H9 (cell line): ENCODE results near the gene OR5AC2. TPM values are rescaled to one million over a fixed set of nuclear protein-coding genes. Genes with fewer than 3 reads are reported as not detected.

Experiments
- DNase-seq: peaks from one replicate; pipeline ENCODE4 v3.0.0-alpha.2; 2017
- H2AFZ ChIP-seq: one replicate; pipeline ENCODE4 v1.6.1; 2013; ENCODE audit warnings: mild to moderate bottlenecking, low read length, control low read depth, moderate library complexity
- H2AK5ac ChIP-seq: 2 replicates; pipeline ENCODE4 v1.6.1; 2013; ENCODE audit warnings: low read length, control low read depth, mixed read lengths; ENCODE audit not compliant: insufficient read length
- H2BK120ac ChIP-seq: one replicate; pipeline ENCODE4 v1.6.1; 2013; ENCODE audit warnings: low read depth, mild to moderate bottlenecking, low read length, control low read depth, inconsistent platforms; ENCODE audit not compliant: poor library complexity, severe bottlenecking
- H2BK12ac ChIP-seq: 2 replicates; pipeline ENCODE4 v1.6.1; 2013; ENCODE audit warnings: low read length, control low read depth, mixed read lengths, low read depth; ENCODE audit not compliant: insufficient read length
- H2BK15ac ChIP-seq: 2 replicates; pipeline ENCODE4 v1.6.1; 2013; ENCODE audit warnings: low read depth, low read length, control low read depth
- H2BK20ac ChIP-seq: one replicate; pipeline ENCODE4 v1.6.1; 2013; ENCODE audit warnings: low read depth, mild to moderate bottlenecking, low read length, control low read depth, inconsistent platforms; ENCODE audit not compliant: poor library complexity, severe bottlenecking
- H2BK5ac ChIP-seq: 2 replicates; pipeline ENCODE4 v1.6.1; 2013; ENCODE audit warnings: low read length, control low read depth, mixed read lengths; ENCODE audit not compliant: insufficient read length
- H3K14ac ChIP-seq: 2 replicates; pipeline ENCODE4 v1.6.1; 2013; ENCODE audit warnings: low read length, control low read depth; ENCODE audit not compliant: insufficient read depth
- H3K18ac ChIP-seq: 2 replicates; pipeline ENCODE4 v1.6.1; 2013; ENCODE audit warnings: low read depth, mild to moderate bottlenecking, mixed read lengths, low read length, control low read depth; ENCODE audit not compliant: insufficient read length
- H3K23ac ChIP-seq: 2 replicates; pipeline ENCODE4 v1.6.1; 2013; ENCODE audit warnings: low read length, control low read depth, mixed read lengths, low read depth; ENCODE audit not compliant: insufficient read length
- H3K23me2 ChIP-seq: 2 replicates; pipeline ENCODE4 v1.6.1; 2013; ENCODE audit warnings: low read depth, mild to moderate bottlenecking, mixed read lengths, low read length, control low read depth; ENCODE audit not compliant: insufficient read length, poor library complexity, severe bottlenecking
- H3K27ac ChIP-seq: 2 replicates; pipeline ENCODE4 v1.5.1; 2013; ENCODE audit warnings: low read length, control low read depth, mixed read lengths, low read depth; ENCODE audit not compliant: insufficient read length
- H3K27me3 ChIP-seq: 2 replicates; pipeline ENCODE4 v1.6.1; 2013; ENCODE audit warnings: low read length, control low read depth, inconsistent platforms; ENCODE audit not compliant: insufficient read depth
- H3K4ac ChIP-seq: 2 replicates; pipeline ENCODE4 v1.6.1; 2013; ENCODE audit warnings: low read depth, mild to moderate bottlenecking, control low read depth, inconsistent platforms, low read length, moderate library complexity
- H3K4me1 ChIP-seq: 2 replicates; pipeline ENCODE4 v1.6.1; 2013; ENCODE audit warnings: low read length, control low read depth, inconsistent platforms; ENCODE audit not compliant: insufficient read depth
- H3K4me2 ChIP-seq: 2 replicates; pipeline ENCODE4 v1.6.1; 2013; ENCODE audit warnings: low read length, control low read depth, mixed read lengths; ENCODE audit not compliant: insufficient read length, insufficient read depth
- H3K56ac ChIP-seq: 2 replicates; pipeline ENCODE4 v1.6.1; 2013; ENCODE audit warnings: low read depth, mild to moderate bottlenecking, mixed read lengths, low read length, control low read depth; ENCODE audit not compliant: insufficient read length
- H3K79me1 ChIP-seq: 2 replicates; pipeline ENCODE4 v1.6.1; 2013; ENCODE audit warnings: low read depth, mild to moderate bottlenecking, moderate library complexity, low read length, control low read depth, inconsistent platforms; ENCODE audit not compliant: insufficient read depth, poor library complexity, severe bottlenecking
- H3K79me2 ChIP-seq: 2 replicates; pipeline ENCODE4 v1.6.1; 2013; ENCODE audit warnings: low read length, control low read depth, inconsistent platforms; ENCODE audit not compliant: insufficient read depth
- H3K9ac ChIP-seq: 2 replicates; pipeline ENCODE4 v1.6.1; 2013; ENCODE audit warnings: low read length, control low read depth, mixed read lengths; ENCODE audit not compliant: insufficient read length; ENCODE audit errors: extremely low read depth
- H3K9me3 ChIP-seq: one replicate; pipeline ENCODE4 v1.6.1; 2013; ENCODE audit warnings: low read depth, low read length, inconsistent platforms; ENCODE audit not compliant: control insufficient read depth
- H3T11ph ChIP-seq: one replicate; pipeline ENCODE4 v1.6.1; 2013; ENCODE audit warnings: mild to moderate bottlenecking, low read length, control low read depth, inconsistent platforms
- H4K20me1 ChIP-seq: one replicate; pipeline ENCODE4 v1.6.1; 2013; ENCODE audit not compliant: control insufficient read depth, insufficient read length, insufficient read depth
- H4K5ac ChIP-seq: 2 replicates; pipeline ENCODE4 v1.6.1; 2013; ENCODE audit warnings: low read depth, mild to moderate bottlenecking, mixed read lengths, low read length, control low read depth; ENCODE audit not compliant: insufficient read length
- H4K8ac ChIP-seq: replicated peaks from 2 replicates; pipeline ENCODE4 v1.6.1; 2013; ENCODE audit warnings: low read length, control low read depth, mixed read lengths, low read depth; ENCODE audit not compliant: insufficient read length
- H4K91ac ChIP-seq: 2 replicates; pipeline ENCODE4 v1.6.1; 2013; ENCODE audit warnings: low read depth, mild to moderate bottlenecking, moderate library complexity, mixed read lengths, low read length, control low read depth; ENCODE audit not compliant: insufficient read length
- H3K27ac Mint-ChIP-seq, 3 experiments: 2 replicates in 2 of 3; 3 replicates in 1 of 3; pipeline ENCODE4 v1.8.0; 2020 to 2021; ENCODE audit warnings: mixed read lengths in 3 of 3, mild to moderate bottlenecking in 1 of 3, moderate library complexity in 1 of 3
- H3K27me3 Mint-ChIP-seq: 2 replicates; pipeline ENCODE4 v1.8.0; 2021; ENCODE audit warnings: low read depth, mild to moderate bottlenecking, moderate library complexity, mixed read lengths
- H3K36me3 Mint-ChIP-seq, 3 experiments: 2 replicates in 2 of 3; 3 replicates in 1 of 3; pipeline ENCODE4 v1.8.0; 2020 to 2021; ENCODE audit warnings: low read depth in 3 of 3, mixed read lengths in 3 of 3; ENCODE audit not compliant: insufficient read depth in 1 of 3
- H3K4me1 Mint-ChIP-seq, 2 experiments: 2 replicates each; pipeline ENCODE4 v1.8.0; 2020; ENCODE audit warnings: mixed read lengths in 2 of 2
- H3K4me3 Mint-ChIP-seq, 2 experiments: 2 replicates in 1 of 2; 3 replicates in 1 of 2; pipeline ENCODE4 v1.8.0; 2020 to 2021; ENCODE audit warnings: mild to moderate bottlenecking in 2 of 2, mixed read lengths in 2 of 2, moderate library complexity in 1 of 2
- H3K9me3 Mint-ChIP-seq, 2 experiments: 2 replicates in 1 of 2; 3 replicates in 1 of 2; pipeline ENCODE4 v1.8.0; 2020; ENCODE audit warnings: mild to moderate bottlenecking in 2 of 2, mixed read lengths in 2 of 2, moderate library complexity in 1 of 2
- CTCF ChIP-seq: fragments of 200-600 bp; sonication (generic); conservative IDR thresholded peaks from 3 replicates; pipeline ENCODE4 v1.8.0; 2021; ENCODE audit warnings: antibody characterized with exemption, mild to moderate bottlenecking
- WGBS: extraction: QIAGEN DNeasy Blood & Tissue Kit; methylation state at CpG from one replicate; pipeline ENCODE4 v1.1.7; 2013; ENCODE audit warnings: missing lambda C conversion rate, low lambda C conversion rate, mixed read lengths; ENCODE audit not compliant: insufficient read length; ENCODE audit errors: extremely low coverage; 5-methylcytosine and 5-hydroxymethylcytosine counted together
- total RNA-seq: library from RNA; stranded (reverse); gene quantifications from 2 replicates; pipeline ENCODE4 v1.2.1, GENCODE V29; 2021

Gene OR5AC2
- total RNA-seq, 1 experiment from 2014 or later, result not detected

- no peak overlapping the region for H2BK15ac ChIP-seq
- no peak overlapping the region for H3K27ac ChIP-seq
- Mint-ChIP-seq H3K36me3 (peaks cover 0 to 13% (median 0%) of the 10 kb centered on the region in 3 experiments; a peak in 2 of 7 replicates), H3K9me3 (peaks cover 5 to 9% of the 10 kb centered on the region in 2 experiments; a peak in 4 of 5 replicates), H3K4me1 (peaks cover 13 to 17% of the 10 kb centered on the region in 2 experiments), H3K27ac (peak overlapping the region in 2 of 3 experiments; percentile 93 to 94; a peak in 5 of 7 replicates), H3K27me3 (no peaks in the 10 kb centered on the region), H3K4me3 (peak overlapping the region; percentile 77 to 90)
- no peak overlapping the region for H2BK5ac ChIP-seq
- H3K9me3 ChIP-seq, result no peaks in the 10 kb centered on the region
- peak; percentile 95 for TF ChIP-seq CTCF
- H2AFZ ChIP-seq, result peak overlapping the region; percentile 88
- no peak overlapping the region for H4K8ac ChIP-seq
- no peaks in the 10 kb centered on the region for H3K79me1 ChIP-seq
- no peaks in the 10 kb centered on the region for H4K20me1 ChIP-seq
- peak overlapping the region; percentile 62 for H3K4me2 ChIP-seq
- H2BK20ac ChIP-seq, result no peak overlapping the region
- no peak overlapping the region for H2AK5ac ChIP-seq
- peak overlapping the region; percentile 43 for H3K9ac ChIP-seq
- no peak overlapping the region for H3K18ac ChIP-seq
- H2BK12ac ChIP-seq, result no peak overlapping the region
- H3K4me1 ChIP-seq, result no peaks in the 10 kb centered on the region; the same call in 1 of the 2 replicates
- H4K5ac ChIP-seq, result no peak overlapping the region
- no peaks in the 10 kb centered on the region for H3K79me2 ChIP-seq
- H3K4ac ChIP-seq, result no peak overlapping the region
- DNase-seq, result peak; percentile 70
- no peak overlapping the region for H3K23ac ChIP-seq
- WGBS, result no CpG with 5 or more reads among the region's 13 CpGs
- H3K23me2 ChIP-seq, result no peaks in the 10 kb centered on the region
- H2BK120ac ChIP-seq, result no peak overlapping the region
- H3T11ph ChIP-seq, result no peak overlapping the region
- H4K91ac ChIP-seq, result no peak overlapping the region
- no peaks in the 10 kb centered on the region for H3K27me3 ChIP-seq
- H3K14ac ChIP-seq, result no peak overlapping the region
- H3K56ac ChIP-seq, result no peak overlapping the region
Measured at GRCh38 chr3:98039322-98040024, 47.5 kb upstream of the OR5AC2 start.
